NCI-H2196 (cell line): ENCODE measurements around the gene PNPLA1.
"Not testable (repeated sequence)": the region's sequence is repeated elsewhere in the genome, so short reads cannot be mapped to it uniquely, and the experiment has no call there.

Experiments
- DNase-seq: peaks from one replicate; lab custom pipeline; 2025; ENCODE audit not compliant: unreplicated experiment; lab: John Stamatoyannopoulos, UW

Gene PNPLA1

DNA sequence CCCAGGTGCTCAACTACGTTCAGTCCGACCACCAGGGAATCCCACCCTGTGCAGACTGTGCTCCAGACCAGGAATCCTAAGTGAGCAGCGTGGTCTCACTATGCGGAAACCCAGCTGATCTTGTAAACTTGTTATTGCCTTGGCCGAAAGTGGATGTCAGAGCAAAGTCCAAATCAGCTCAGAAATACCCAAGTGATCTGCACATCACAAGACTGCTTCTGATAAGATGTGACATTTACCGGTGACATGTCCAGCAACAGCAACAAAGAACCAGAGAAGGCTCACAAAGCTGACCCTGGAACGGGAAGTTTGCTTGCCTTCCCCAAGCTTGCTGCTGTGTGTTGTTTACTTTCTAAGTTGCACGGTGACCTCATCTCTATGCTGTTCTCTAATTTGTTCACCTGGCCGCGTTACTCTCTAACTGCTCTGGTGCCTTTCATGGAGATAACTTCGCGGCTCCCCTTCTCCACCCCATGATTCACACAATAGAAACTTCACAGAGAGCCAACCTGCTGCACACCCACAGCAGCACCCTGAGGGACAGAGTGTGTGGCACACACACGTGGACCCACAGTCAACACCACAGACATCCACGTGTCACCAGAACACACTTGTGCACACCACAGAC lies 65.1 kb downstream of the PNPLA1 start:
- no peak for DNase-seq

- DNase-seq, result no peak
Observed at GRCh38 chr6:36335465-36336207, 65.8 kb downstream of the PNPLA1 start.

DNA sequence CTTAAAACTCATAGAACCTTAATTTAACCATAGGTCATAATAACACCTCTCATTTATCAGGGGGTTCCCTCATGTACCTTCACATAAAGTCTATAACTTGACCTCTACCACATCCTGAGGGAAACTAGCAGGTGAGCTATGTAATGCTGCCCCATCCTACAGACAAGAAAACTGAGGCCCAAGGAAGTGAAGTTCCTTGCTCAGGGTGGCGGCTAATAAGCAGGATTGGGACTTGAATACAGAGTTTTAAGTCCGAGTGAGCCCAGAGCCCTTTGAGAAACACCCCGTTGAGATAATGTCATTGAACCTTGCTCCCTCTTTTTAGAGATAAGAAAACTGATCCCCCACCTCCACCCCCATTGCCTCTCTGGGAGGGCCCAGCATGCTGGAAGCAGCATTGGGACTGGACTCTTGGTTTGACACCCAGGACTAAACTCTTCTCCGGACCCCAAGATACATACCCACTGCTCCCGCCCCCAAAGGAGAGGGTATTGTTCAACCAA lies 66.4 kb downstream of the PNPLA1 start:
- DNase-seq, result no peak

DNA sequence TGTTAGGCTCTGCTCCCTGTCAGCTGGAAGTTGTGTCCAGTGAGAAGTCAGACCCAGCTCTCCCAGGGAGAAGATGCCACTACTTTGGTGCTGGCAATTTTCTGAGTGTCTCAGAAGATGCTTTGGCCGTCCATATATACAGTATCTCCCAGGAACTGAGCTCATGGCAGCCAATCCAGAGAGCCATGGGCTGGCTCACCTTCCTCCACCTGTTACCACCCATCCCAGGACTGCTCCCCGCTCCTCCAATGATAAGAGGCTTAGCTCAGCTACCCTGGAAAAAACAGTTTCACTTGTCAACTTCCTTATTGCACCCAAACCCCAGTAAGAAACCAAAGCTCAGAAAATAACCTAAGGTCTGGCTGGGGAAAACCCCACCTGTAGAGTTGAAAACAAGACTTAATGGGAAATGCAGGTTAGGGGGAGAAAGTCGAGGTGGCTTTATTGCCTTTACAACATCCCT lies 67.0 kb downstream of the PNPLA1 start, which contains the start of gene BNIP5:
TSS of gene BNIP5 (minus strand) at position 110 of the 463 bp plus-strand sequence. CDS start 6,198 bp downstream, outside the sequence.
- DNase-seq, result no peak

DNA sequence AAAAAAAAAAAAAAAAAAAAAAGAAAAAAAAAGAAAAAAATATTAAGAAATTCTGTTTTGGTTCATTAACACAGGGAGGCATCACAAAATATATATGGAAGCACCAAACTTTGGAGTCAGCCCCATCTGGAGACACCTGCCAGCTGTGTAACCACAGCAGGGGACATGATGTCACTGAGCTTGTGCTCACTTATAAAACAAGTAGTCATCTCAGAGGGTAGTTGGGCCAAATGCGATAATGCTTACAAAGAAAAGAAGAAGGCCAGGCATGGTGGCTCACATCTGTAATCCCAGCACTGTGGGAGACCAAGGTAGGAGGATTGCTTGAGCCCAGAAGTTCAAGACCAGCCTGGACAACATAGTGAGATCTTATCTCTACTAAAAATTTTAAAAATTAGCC lies 68.0 kb downstream of the PNPLA1 start:
- no peak for DNase-seq

GRCh38 chr6:36338223-36338622 lies 68.4 kb downstream of the PNPLA1 start:
- not testable (repeated sequence) for DNase-seq

DNA sequence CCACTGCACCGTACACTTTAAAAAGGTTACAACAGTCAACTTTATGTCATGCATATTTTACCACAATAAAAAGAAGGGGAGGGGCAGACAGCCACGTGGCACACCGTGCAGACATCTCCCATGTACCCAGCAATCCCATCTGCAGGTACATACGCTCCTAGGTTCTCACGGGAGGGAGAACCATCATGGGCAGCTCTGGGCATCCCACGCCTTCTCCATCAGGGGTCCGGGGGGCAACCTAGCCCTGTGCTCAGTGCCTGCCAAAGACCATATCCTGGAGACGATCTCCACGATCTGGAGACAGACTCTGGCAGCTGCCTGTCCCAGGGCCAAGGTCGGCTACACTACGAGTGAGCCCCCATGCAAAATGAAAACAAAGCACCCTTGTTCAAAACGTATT lies 69.3 kb downstream of the PNPLA1 start:
- no peak for DNase-seq

DNA sequence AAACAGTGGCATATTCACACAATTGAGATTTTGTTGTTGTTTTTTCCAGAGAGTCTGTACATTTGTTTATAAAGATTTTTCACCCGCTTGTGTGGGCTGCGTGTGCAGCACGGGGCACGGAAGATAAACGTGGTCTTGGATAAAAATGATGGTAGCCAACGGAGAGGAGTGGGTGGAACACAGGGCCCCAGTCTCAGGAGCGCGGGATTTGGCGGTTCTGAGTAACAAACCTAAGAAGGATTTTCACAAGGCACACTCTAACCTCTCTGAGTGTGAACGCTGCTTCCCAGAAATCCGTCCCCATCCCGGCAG lies 70.4 kb downstream of the PNPLA1 start:
- DNase-seq, result no peak

DNA sequence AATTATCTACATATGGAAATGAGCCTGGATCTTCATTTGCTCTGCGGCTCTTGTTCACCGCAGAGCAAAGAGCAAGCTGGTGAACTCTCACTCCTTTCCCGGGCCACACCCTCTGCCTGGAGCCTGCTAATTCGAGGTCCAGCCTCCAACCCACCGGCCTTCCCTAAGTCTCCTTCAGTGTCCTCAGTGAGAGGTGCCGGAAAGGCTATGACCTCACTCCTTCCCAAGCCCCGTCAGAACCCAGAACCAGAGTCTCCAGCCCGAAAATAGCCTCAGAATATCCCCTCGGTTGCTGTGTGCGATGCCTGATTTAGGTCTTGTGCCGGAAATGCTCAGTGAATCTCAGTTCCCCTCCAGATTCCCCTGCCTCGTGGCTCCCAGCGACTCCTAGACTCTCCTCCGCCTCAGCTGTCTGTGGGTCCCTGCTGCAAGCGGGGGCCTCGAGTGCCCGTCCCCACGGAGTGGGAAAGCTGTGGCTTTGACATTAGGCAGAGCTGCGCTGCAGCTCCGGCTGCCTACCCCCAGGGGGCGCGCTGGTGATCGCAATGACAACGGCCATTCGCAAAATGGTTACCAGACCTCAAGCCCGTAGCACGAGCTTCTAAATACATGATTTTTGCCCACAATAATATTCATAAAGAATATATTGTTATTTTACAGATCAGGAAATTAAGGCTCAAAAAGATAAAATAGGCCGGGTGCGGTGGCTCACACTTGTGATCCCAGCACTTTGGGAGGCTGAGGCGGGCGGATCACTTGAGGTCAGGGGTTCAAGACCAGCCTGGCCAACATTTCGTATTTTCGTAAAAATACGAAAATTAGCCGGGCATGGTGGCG lies 71.0 kb downstream of the PNPLA1 start:
- no peak for DNase-seq

DNA sequence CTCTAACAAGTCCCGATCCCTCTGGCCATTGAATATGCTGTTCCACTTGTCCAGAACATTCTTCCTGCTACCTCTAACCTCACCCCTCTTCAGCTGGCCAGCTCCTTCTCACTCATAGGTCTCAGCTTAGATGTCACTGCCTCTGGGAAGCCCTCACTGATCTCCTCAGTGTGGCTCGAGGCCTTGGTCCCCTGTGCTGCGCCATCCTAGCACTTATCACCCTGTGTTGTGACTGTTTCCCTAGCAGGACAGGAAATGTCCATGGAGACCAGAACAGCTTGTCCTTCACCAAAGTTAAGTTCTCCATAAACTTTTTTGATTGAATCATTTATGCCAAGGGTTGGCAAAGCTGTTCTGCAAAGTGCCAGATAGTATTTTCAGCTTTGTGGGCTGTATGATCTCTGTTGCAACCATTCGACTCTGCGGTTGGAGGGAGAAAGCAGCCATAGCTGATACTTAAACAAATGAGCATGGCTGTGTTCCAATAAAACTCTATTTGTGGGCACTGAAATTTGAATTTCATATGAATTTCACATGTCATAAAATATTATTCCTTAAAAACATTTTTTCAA lies 73.3 kb downstream of the PNPLA1 start:
- DNase-seq, result no peak

DNA sequence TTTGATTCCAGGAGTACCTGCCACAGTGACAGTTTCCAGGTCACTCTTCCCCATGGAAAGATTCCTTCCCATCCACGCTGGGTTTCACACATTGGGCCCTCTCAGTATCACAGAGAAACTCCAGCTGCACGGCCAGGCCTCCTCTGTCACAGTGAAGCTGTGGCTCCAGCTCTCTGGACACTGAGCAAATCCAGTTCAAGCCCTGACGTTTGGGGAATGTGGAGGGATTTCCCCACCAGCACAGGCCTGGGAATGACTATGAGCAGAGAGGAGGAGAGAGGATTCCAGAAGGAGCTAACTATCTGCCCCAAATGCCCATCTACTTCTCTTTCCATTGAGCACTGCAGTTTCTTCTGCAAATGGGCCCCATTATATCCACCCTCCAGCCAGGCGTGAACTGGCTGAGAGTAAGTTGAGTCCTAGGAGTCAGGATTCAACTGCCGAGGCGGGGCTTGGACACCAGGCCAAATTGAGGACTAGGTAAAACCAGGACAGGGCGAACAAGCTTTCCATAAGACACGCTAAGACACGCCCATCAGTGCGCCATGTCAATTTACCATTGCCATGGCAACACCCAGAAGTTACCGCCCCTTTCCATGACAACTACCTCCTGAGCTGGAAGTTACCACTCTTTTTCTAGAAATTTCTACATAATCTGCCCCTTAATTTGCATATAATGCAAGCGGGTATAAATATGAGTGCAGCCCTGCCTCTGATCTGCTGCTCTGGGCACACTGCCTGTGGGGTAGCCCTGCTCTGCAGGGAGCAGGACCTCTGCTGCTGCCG lies 76.0 kb downstream of the PNPLA1 start:
- peak; percentile 15 for DNase-seq

GRCh38 chr6:36346486-36347273 lies 76.8 kb downstream of the PNPLA1 start:
- DNase-seq, result no peak

DNA sequence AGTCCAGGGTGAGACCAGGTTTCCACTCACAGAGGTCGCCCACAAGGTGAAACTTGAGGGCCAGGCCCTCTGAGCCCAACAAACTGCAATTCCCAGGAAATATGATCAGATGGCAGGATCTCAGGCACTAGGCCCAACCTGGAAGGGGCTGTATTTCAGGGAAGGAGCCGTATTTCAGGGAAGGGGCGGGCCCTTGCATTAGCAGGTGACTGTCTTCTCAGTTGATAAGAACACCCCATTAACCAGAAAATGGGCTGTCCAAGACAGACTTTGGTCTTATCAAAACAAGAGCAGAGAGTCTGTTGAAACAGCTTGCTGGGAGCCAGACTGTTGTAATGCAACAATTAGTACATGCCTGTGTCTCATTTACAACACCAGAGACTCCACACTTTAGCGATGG lies 77.8 kb downstream of the PNPLA1 start:
- no peak for DNase-seq

DNA sequence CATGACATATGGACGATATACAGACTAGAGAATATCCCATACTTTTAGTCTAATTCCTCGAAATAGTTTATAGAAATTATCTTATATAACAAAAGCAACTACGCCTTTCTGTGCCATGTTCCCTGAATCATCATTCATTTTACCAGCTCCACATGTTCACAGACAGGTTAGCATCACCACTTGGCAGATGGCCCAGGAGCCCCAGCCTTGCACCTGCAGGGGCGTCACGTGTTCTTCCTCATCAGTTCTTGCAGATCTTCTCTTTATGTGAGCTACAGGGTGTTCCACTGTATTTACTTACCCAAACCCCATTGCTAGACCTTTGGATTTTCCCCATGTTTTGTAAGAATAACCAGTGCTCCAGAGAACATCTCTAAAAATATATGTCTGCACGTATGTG lies 79.4 kb downstream of the PNPLA1 start:
- peak; percentile 92 for DNase-seq

GRCh38 chr6:36350082-36350481 lies 80.2 kb downstream of the PNPLA1 start:
- DNase-seq, result no peak

- DNase-seq, result no peak
Observed at GRCh38 chr6:36350681-36351571, 81.1 kb downstream of the PNPLA1 start.

GRCh38 chr6:36352477-36353157 lies 82.8 kb downstream of the PNPLA1 start:
- DNase-seq, result no peak

GRCh38 chr6:36353411-36353915 lies 83.6 kb downstream of the PNPLA1 start:
- DNase-seq, result no peak
